NB4 (cell line): ENCODE data around the gene SH3BP4.

Experiments used
- DNase-seq: peaks from one replicate; pipeline ENCODE4 v3.0.0; 2010; ENCODE audit warnings: low read depth
- H3K4me3 ChIP-seq: one replicate; pipeline ENCODE4 v1.5.1; 2011; ENCODE audit warnings: mild to moderate bottlenecking, low read depth, low read length, moderate library complexity
- MYC ChIP-seq: IDR thresholded peaks from 2 replicates; pipeline ENCODE4 v1.6.1; 2011; ENCODE audit warnings: low read depth, low read length
- POLR2A ChIP-seq: IDR thresholded peaks from 2 replicates; pipeline ENCODE4 v1.6.1; 2011; ENCODE audit warnings: mild to moderate bottlenecking; ENCODE audit not compliant: insufficient read length; ENCODE audit errors: extremely low read depth
- TF ChIP-seq, protein P1 (sequence below): IDR thresholded peaks from one replicate; pipeline ENCODE4 v1.5.1; 2012; ENCODE audit warnings: low read depth, low read length
- TF ChIP-seq, protein P2 (sequence below): IDR thresholded peaks from 2 replicates; pipeline ENCODE4 v1.6.1; 2011; ENCODE audit warnings: low read depth, low read length

The SH3BP4 gene

DNA sequence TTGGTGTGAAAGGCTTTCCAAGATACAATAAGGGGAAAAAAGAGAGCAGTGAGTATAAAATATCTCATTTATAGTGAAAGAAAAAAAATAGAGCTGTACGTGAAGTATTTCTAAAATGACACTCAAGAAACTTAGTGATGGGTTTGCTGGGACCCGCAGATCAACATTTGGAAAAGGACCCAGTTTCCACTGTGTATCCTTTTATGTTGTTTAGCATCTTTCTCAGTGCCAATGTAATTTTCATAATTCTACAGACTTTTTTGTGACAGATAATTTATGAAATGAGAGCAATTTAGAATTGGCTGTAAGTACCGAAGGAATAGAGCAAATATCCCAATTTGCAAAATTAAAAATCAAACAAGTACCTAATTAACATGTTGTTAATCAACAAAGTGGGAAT, 116.9 kb downstream of the SH3BP4 start:
- no peak for TF ChIP-seq MYC
- no peak for TF ChIP-seq POLR2A
- TF ChIP-seq, protein P1, sequence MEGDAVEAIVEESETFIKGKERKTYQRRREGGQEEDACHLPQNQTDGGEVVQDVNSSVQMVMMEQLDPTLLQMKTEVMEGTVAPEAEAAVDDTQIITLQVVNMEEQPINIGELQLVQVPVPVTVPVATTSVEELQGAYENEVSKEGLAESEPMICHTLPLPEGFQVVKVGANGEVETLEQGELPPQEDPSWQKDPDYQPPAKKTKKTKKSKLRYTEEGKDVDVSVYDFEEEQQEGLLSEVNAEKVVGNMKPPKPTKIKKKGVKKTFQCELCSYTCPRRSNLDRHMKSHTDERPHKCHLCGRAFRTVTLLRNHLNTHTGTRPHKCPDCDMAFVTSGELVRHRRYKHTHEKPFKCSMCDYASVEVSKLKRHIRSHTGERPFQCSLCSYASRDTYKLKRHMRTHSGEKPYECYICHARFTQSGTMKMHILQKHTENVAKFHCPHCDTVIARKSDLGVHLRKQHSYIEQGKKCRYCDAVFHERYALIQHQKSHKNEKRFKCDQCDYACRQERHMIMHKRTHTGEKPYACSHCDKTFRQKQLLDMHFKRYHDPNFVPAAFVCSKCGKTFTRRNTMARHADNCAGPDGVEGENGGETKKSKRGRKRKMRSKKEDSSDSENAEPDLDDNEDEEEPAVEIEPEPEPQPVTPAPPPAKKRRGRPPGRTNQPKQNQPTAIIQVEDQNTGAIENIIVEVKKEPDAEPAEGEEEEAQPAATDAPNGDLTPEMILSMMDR = no peak
- TF ChIP-seq, protein P2, sequence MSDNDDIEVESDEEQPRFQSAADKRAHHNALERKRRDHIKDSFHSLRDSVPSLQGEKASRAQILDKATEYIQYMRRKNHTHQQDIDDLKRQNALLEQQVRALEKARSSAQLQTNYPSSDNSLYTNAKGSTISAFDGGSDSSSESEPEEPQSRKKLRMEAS = no peak
- H3K4me3 ChIP-seq = no peak overlapping the region
- no peak for DNase-seq

DNA sequence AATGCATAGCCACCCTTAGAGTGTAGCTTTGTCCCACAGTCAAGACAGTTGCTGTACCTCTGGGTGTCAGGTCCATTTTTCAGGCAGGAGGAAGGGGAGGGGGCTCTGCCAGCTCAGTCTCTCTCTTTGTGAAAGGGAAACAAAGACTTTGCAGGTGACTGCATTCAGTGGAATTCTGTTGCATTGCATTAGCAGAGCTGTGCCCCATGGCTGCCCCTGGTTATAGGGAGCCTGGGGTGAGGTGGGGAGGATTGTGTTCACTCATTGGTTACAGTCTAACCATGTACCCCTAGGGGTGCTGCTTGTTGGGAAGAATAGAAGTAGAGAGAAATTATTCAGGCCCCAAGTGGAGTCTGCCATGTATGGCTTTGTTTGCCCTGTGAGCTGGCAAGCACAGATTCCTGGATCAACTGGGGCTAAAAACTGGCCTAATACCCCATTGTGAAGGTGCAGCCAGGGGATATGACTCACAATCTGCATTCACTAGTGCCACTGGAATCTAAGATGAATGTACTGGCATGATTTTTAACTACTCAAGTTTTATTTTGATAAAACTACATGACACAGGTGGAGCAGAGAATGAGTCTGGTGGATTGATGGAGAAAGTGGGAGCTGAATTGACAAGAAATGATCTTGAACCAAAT, 118.4 kb downstream of the SH3BP4 start:
- no peak for DNase-seq
- no peak overlapping the region for H3K4me3 ChIP-seq
- TF ChIP-seq POLR2A (no peak), MYC (no peak)
- TF ChIP-seq, protein P2 = no peak
- TF ChIP-seq, protein P1 = no peak

DNA sequence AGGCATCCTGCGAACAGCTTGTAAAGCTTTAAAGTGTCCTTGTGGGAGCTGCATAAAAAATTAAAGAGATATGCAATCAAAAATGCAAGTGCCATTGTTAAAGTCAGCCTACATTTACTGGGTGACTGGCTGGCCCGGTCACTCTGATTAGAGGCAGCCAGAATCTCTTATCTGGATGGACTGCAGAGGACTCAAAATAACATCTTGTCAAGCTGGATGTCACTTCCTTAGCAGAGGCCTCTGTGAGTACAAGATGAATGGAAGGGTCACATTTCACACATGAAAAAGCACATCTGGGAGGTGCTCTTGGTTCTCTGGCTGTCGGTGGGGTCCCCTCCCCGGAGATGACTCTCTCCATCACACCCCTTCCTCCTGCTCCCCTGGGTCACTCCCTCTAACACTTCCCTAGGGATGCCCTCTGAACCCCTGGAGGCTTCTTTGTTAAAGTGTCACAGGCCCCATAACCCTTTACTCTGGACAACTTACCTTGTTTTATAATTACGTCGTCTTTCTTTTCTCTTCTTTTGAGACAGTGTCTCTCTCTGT, 122.1 kb downstream of the SH3BP4 start:
- no peak overlapping the region for H3K4me3 ChIP-seq
- TF ChIP-seq POLR2A (no peak), MYC (no peak)
- TF ChIP-seq, protein P2 = no peak
- TF ChIP-seq, protein P1 = no peak
- DNase-seq = no peak

DNA sequence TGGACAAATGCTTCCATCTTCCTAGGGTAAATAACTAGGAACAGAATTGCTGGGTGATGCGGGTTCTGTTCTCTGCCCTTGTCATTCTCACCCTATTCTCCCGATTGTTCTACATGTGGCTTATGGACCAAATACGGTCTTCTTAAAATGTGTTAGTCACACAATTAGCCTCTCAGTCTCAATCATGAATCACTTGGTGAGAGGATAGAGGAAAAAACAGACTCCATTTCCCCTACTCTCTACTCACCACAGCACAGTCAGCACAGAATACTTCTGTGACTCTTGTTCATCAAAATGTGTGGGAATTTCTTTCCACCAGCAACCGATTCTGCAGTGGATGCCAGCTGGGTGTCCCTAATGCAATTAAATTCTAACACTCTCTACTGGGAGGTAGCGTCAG, 125.2 kb downstream of the SH3BP4 start:
- TF ChIP-seq, protein P1 = no peak
- TF ChIP-seq MYC (no peak), POLR2A (no peak)
- TF ChIP-seq, protein P2 = no peak
- no peak overlapping the region for H3K4me3 ChIP-seq
- DNase-seq = no peak

DNA sequence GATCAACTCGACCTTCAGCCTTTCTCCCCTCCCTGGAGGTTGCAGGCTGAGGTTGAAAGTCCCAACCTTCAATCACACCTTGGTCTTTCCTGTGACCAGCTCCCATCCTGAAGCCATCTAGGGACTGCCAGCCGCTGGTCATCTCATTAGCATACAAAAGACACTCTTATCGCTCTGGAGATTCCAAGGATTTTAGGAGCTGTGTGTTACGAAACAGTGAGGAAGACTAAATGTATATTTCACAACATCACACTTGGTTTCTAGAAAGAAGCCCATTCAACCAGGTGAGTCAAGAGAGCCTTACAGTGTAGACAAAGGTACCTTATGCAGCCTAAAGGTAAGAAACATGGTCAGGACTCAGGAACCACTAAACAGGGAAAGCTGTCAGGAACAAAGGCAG, 126.4 kb downstream of the SH3BP4 start:
- no peak overlapping the region for H3K4me3 ChIP-seq
- TF ChIP-seq, protein P1 = no peak
- DNase-seq = no peak

DNA sequence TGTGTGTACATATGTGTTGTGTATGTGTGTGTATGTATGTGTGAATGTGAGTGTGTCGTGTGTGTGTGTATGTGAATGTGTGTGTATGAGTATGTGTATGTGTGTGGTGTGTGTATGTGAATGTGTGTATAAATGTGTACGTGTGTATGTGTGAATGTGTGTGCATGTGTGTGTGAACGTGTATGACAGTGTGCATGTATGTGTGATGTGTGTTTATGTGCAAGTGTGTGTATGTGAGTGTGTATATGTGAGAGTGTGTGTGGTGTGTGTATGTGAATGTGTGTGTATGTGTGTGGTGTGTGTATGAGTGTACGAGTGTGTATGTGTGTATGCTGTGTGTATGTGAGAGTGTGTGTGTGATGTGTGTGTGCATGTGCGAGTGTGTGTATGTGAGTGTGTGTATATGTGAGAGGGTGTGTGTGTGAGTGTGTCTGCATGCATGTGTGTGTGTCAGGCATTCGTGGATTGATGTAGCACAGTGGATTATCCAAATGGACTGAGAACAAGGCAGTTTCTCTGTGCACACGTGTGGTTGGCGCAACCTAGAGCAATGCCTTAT, 127.2 kb downstream of the SH3BP4 start:
- DNase-seq = no peak
- TF ChIP-seq POLR2A (no peak), MYC (no peak)
- TF ChIP-seq, protein P2 = no peak
- TF ChIP-seq, protein P1 = no peak
- H3K4me3 ChIP-seq = no peak overlapping the region
